ENCODE measurements around the gene FAM167B. TPM values are rescaled to one million over a fixed set of nuclear protein-coding genes. Genes with fewer than 3 reads are reported as not detected.
A peak's percentile ranks its signal among the peaks of the same experiment; 100 is the strongest.

The FAM167B gene
- total RNA-seq (0.44 TPM), polyA plus RNA-seq (not detected)

DNA sequence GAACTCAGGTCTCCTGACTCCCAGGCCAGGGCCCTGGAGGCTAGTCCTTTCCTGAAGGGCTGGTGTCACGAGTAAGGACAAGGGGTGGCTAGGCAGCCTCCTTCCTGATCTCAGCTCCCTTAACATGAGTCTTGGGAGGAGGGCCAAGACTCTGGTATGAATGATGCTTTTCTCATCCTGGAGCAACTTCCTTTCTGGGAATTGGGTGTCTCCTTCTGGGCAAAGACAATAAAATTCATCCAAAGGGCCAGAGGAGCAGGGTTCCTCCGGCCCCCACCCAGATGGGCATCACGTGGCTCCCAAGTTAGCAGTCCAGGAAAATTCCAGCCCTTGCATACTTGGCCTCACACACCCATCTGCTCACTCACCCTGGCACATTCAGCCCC lies at the start of gene FAM167B:
Gene FAM167B (plus strand): TSS at position 335 of the 386 bp plus-strand sequence. CDS start 200 bp downstream, outside the sequence.
- Mint-ChIP-seq H3K27ac (peak within 1 kb of the TSS; percentile 94 to 97 (median 96)), H3K4me3 (peak within 1 kb of the TSS; percentile 77 to 90 (median 84)), H3K27me3 (no peaks in the 10 kb centered on the region), H3K36me3 (peaks cover 7% of the 10 kb centered on the region), H3K9me3 (peaks cover 0 to 4% (median 0%) of the 10 kb centered on the region in 7 donors), H3K4me1 (peaks cover 9 to 61% (median 24%) of the 10 kb centered on the region in 4 donors)
- H3K4me1 ChIP-seq (ENCODE audit: control insufficient read depth, insufficient read depth, low read length, poor library complexity, severe bottlenecking): peaks cover 48% of the 10 kb centered on the region
- peak within 1 kb of the TSS; percentile 30 for H3K4me3 ChIP-seq (ENCODE audit: low read depth, low read length)
- H3K9me3 ChIP-seq (ENCODE audit: control insufficient read depth in 2 of 2, low read length in 2 of 2): no peaks in the 10 kb centered on the region
- no peak for DNase-seq
- no peaks in the 10 kb centered on the region for H3K36me3 ChIP-seq (ENCODE audit: control insufficient read depth, insufficient read depth, low read length)
- peak within 1 kb of the TSS; percentile 94 for H3K27ac ChIP-seq (ENCODE audit: insufficient read depth, low read length, poor library complexity, severe bottlenecking)
- H3K27me3 ChIP-seq (ENCODE audit: control insufficient read depth, insufficient read depth, low read length): no peaks in the 10 kb centered on the region
- no peak for ATAC-seq (ENCODE audit: low read depth in 2 of 2)

GRCh38 chr1:32197837-32198236 lies 49.2 kb upstream of the FAM167B start:
- H3K27me3 ChIP-seq (ENCODE audit: control insufficient read depth, insufficient read depth, low read length): no peaks in the 10 kb centered on the region
- H3K36me3 Mint-ChIP-seq: peaks cover 20% of the 10 kb centered on the region
- H3K4me3 Mint-ChIP-seq: peak overlapping the region in 1 of 4 donors; percentile 52
- H3K27me3 Mint-ChIP-seq: no peaks in the 10 kb centered on the region
- peaks cover 30% of the 10 kb centered on the region for H3K36me3 ChIP-seq (ENCODE audit: control insufficient read depth, insufficient read depth, low read length)
- H3K9me3 ChIP-seq (ENCODE audit: control insufficient read depth in 2 of 2, low read length in 2 of 2): no peaks in the 10 kb centered on the region
- no peaks in the 10 kb centered on the region for H3K9me3 Mint-ChIP-seq
- H3K27ac ChIP-seq (ENCODE audit: insufficient read depth, low read length, poor library complexity, severe bottlenecking): peak overlapping the region; percentile 29
- H3K4me3 ChIP-seq (ENCODE audit: low read depth, low read length): no peak overlapping the region
- peaks cover 48% of the 10 kb centered on the region for H3K4me1 ChIP-seq (ENCODE audit: control insufficient read depth, insufficient read depth, low read length, poor library complexity, severe bottlenecking)
- ATAC-seq (ENCODE audit: low read depth in 2 of 2) (no peak), DNase-seq (no peak)
- peak overlapping the region; percentile 62 to 89 (median 82) for H3K27ac Mint-ChIP-seq
- H3K4me1 Mint-ChIP-seq: peaks cover 6 to 66% (median 45%) of the 10 kb centered on the region in 4 donors

DNA sequence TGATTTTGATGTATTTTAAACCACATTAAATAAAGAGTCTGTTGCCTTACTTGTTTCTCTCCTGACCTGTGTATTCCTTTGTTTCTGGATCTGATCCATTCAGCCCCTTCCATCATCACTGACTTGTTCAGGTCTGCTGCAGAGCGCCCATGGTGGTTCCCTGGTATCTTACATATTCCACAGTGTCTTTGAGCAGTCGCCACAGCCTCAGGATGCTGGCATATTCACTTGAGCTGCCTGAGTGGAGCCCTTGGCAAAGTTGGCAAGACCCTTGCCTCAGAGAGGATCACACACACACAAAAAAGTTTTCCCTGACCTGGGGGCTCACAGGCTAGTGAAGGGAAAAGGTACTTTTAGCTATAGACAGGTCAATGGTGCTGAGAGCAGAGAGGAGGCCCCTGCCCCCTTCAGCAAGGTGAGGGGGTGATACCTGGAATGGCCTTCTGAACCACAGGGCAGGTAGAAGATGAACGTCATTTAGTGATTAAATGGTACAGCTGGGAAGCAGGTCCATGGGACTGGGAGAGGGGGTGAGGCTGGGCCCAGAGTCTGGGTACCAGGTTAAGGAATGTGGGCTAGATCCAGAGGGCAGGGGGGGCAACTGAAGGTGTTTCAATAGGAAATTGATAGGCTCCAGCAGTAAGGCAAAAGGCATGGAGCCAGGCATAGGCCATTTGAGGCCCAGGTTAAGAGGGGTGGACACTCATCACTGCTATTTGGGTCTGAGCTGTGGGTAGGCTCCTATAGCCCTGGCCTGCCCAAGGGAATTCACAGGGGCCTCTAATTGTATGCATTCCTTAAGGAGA lies 48.6 kb upstream of the FAM167B start:
- ATAC-seq (ENCODE audit: low read depth in 2 of 2) (no peak), DNase-seq (no peak)
- Histone ChIP-seq H3K27me3 (ENCODE audit: control insufficient read depth, insufficient read depth, low read length) (no peaks in the 10 kb centered on the region), H3K36me3 (ENCODE audit: control insufficient read depth, insufficient read depth, low read length) (peaks cover 24% of the 10 kb centered on the region), H3K27ac (ENCODE audit: insufficient read depth, low read length, poor library complexity, severe bottlenecking) (peak overlapping the region; percentile 94), H3K4me3 (ENCODE audit: low read depth, low read length) (no peak overlapping the region), H3K9me3 (ENCODE audit: control insufficient read depth in 2 of 2, low read length in 2 of 2) (no peaks in the 10 kb centered on the region), H3K4me1 (ENCODE audit: control insufficient read depth, insufficient read depth, low read length, poor library complexity, severe bottlenecking) (peaks cover 48% of the 10 kb centered on the region)
- Mint-ChIP-seq H3K4me1 (peaks cover 6 to 68% (median 46%) of the 10 kb centered on the region in 4 donors), H3K4me3 (peak overlapping the region in 3 of 4 donors; percentile 51 to 94 (median 74)), H3K9me3 (no peaks in the 10 kb centered on the region), H3K27ac (peak overlapping the region in 2 of 3 donors; percentile 62 to 68), H3K36me3 (peaks cover 14% of the 10 kb centered on the region), H3K27me3 (no peaks in the 10 kb centered on the region)

DNA sequence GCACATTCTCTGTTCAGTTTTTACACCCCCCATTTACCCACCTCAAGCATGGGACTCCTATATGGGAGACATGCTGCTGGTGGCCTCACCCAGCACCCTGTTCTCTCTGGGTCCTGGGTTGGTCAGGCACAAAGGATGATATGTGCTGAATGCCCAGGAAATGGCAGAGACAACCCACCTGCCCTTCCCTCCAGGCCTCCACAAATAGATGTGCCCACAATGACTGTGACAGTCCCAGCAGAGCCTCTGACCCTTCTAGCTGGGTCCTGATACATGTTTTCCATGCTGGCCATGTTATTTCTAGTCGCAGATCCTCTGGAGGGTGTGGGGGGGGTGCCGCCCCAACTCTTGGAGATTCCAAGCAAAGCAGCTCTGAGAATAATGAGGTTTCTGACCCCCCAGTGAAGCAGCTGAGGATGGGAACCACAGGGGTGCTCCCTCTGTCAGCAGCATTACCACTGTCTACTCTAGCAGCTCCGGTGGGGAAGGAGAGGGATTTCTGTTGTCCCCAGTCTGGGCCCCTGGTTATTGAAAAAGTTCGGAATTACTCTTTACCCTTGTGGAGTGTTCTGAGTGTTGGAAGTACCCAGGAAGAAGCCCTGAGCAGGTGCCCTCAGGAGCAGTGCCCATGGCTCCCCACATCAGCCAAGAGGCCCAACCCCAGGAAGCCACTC lies 47.8 kb upstream of the FAM167B start:
- peaks cover 17% of the 10 kb centered on the region for H3K36me3 ChIP-seq (ENCODE audit: control insufficient read depth, insufficient read depth, low read length)
- DNase-seq (no peak), ATAC-seq (ENCODE audit: low read depth in 2 of 2) (no peak)
- H3K27me3 ChIP-seq (ENCODE audit: control insufficient read depth, insufficient read depth, low read length): no peaks in the 10 kb centered on the region
- H3K9me3 Mint-ChIP-seq: no peaks in the 10 kb centered on the region
- H3K4me1 ChIP-seq (ENCODE audit: control insufficient read depth, insufficient read depth, low read length, poor library complexity, severe bottlenecking): peaks cover 48% of the 10 kb centered on the region
- H3K27me3 Mint-ChIP-seq: no peaks in the 10 kb centered on the region
- H3K4me3 ChIP-seq (ENCODE audit: low read depth, low read length): no peak overlapping the region
- H3K4me1 Mint-ChIP-seq: peaks cover 6 to 66% (median 46%) of the 10 kb centered on the region in 4 donors
- H3K36me3 Mint-ChIP-seq: peaks cover 10% of the 10 kb centered on the region
- peak overlapping the region; percentile 94 for H3K27ac ChIP-seq (ENCODE audit: insufficient read depth, low read length, poor library complexity, severe bottlenecking)
- H3K4me3 Mint-ChIP-seq: peak overlapping the region in 3 of 4 donors; percentile 11 to 94 (median 93)
- H3K9me3 ChIP-seq (ENCODE audit: control insufficient read depth in 2 of 2, low read length in 2 of 2): no peaks in the 10 kb centered on the region
- H3K27ac Mint-ChIP-seq: peak overlapping the region; percentile 32 to 95 (median 62)

DNA sequence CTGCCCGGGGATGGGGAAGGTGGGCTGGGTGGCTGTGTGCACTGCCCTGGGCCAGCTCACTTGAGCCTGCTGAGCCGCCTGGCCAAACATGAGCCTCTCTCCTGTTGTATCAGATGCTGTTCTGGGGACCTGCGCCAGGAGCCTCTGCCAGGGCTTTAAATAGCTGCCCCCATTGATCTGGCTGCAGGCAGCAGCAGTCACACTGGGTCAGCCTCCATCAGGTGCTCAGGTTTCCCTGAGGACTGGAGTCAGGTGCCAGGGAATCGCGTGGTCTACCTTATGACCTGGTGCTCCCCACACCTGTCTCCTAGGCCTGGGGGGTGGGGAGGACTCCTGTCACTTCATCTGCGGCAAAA lies 47.3 kb upstream of the FAM167B start:
- Histone ChIP-seq H3K27me3 (ENCODE audit: control insufficient read depth, insufficient read depth, low read length) (no peaks in the 10 kb centered on the region), H3K4me3 (ENCODE audit: low read depth, low read length) (peak overlapping the region; percentile 91), H3K4me1 (ENCODE audit: control insufficient read depth, insufficient read depth, low read length, poor library complexity, severe bottlenecking) (peaks cover 48% of the 10 kb centered on the region), H3K27ac (ENCODE audit: insufficient read depth, low read length, poor library complexity, severe bottlenecking) (peak overlapping the region; percentile 94), H3K36me3 (ENCODE audit: control insufficient read depth, insufficient read depth, low read length) (peaks cover 12% of the 10 kb centered on the region), H3K9me3 (ENCODE audit: control insufficient read depth in 2 of 2, low read length in 2 of 2) (no peaks in the 10 kb centered on the region)
- no peak for DNase-seq
- H3K27me3 Mint-ChIP-seq: no peaks in the 10 kb centered on the region
- peak overlapping the region; percentile 93 to 95 (median 94) for H3K4me3 Mint-ChIP-seq
- H3K4me1 Mint-ChIP-seq: peaks cover 6 to 64% (median 48%) of the 10 kb centered on the region in 4 donors
- no peak for ATAC-seq (ENCODE audit: low read depth in 2 of 2)
- peak overlapping the region in 2 of 3 donors; percentile 91 to 95 for H3K27ac Mint-ChIP-seq
- H3K36me3 Mint-ChIP-seq: peaks cover 5% of the 10 kb centered on the region
- no peaks in the 10 kb centered on the region for H3K9me3 Mint-ChIP-seq

DNA sequence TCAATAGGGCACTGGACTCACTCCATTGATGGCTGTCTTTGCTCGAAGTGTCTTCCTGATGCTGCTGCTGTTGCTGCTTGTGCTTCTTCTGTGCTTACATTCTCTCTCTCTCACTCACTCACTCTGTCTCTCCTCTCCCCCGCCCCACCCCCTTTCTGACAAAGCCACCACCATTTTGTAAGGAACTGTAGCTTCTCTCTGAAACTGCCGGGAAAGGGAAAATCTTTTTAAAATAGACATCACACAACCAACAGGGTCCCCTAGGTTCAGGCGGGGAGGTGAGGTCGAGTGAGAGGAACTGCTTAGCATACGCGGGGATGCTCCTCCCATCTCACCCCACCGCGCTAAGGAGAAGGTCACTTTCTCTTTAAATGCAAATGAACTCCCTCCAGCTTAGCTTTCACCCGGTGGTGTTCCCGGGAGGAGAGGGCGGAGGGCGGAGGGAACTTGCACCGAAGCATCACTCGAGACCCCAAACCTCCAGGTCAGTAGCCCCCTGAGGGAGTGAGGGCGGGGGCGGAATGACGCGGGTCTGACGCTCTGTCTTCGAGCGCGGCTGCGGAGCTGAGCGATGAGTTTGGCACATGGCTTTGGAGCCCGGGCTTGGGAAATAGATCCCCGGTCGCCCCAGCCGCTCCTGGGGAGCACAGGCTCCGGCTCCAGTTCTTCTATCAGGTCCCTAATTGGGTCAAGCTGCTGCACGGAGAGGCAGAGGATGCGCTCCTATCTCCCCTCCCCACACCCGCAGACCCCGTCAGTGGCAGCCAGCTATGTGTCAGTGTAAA lies 46.6 kb upstream of the FAM167B start, which contains the start of gene CCDC28B:
Gene CCDC28B (plus strand): TSS at position 370 of the 785 bp plus-strand sequence. CDS start 1,341 bp downstream, outside the sequence.
- Mint-ChIP-seq H3K36me3 (peaks cover 5% of the 10 kb centered on the region), H3K4me3 (peak within 1 kb of the TSS; percentile 93 to 95 (median 94)), H3K4me1 (peaks cover 6 to 60% (median 47%) of the 10 kb centered on the region in 4 donors), H3K9me3 (no peaks in the 10 kb centered on the region), H3K27me3 (no peaks in the 10 kb centered on the region), H3K27ac (peak within 1 kb of the TSS; percentile 91 to 95 (median 94))
- DNase-seq (peak; percentile 59 to 72 (median 62)), ATAC-seq (ENCODE audit: low read depth in 2 of 2) (peak; percentile 43 to 52)
- peaks cover 5% of the 10 kb centered on the region for H3K36me3 ChIP-seq (ENCODE audit: control insufficient read depth, insufficient read depth, low read length)
- H3K4me3 ChIP-seq (ENCODE audit: low read depth, low read length): peak within 1 kb of the TSS; percentile 91
- no peaks in the 10 kb centered on the region for H3K27me3 ChIP-seq (ENCODE audit: control insufficient read depth, insufficient read depth, low read length)
- H3K4me1 ChIP-seq (ENCODE audit: control insufficient read depth, insufficient read depth, low read length, poor library complexity, severe bottlenecking): peaks cover 51% of the 10 kb centered on the region
- no peaks in the 10 kb centered on the region for H3K9me3 ChIP-seq (ENCODE audit: control insufficient read depth in 2 of 2, low read length in 2 of 2)
- peak within 1 kb of the TSS; percentile 94 for H3K27ac ChIP-seq (ENCODE audit: insufficient read depth, low read length, poor library complexity, severe bottlenecking)
